ENCODE data around the gene LGI4.
"Not testable (repeated sequence)": the region's sequence is repeated elsewhere in the genome, so short reads cannot be mapped to it uniquely, and the experiment has no call there.

Gene LGI4

DNA sequence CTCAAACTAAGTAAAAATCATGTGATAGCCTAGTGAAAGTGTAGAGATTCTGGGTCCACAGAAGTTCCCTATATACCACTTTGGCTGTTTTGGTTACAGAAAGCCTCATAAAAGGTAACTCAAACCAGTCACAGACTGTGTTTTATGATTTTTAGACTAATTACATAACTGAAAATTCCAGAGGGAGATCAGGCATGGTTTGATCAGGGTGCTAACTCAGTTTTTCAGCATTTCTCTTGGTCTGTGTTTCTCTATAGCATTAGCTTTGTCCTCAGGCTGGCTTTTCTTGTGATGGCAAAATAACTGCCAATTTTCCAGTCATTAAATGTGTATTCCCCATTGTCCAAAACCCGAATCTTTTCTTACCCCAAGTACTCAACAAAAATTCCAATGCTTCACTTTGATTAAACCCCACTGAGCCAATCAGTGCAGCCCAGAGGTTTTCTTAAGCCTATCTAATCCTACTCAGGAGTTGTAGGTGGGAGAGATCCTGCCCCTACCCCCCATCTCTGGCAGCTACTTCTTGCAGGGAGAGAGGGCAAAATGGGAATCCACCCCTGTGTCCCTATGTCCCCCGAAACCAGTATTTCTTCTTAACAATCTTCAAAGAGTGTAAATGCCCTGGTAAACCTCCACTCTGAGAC, 27.8 kb downstream of the LGI4 start:
- DNase-seq (ENCODE audit: low read depth, low spot score), result no peak

DNA sequence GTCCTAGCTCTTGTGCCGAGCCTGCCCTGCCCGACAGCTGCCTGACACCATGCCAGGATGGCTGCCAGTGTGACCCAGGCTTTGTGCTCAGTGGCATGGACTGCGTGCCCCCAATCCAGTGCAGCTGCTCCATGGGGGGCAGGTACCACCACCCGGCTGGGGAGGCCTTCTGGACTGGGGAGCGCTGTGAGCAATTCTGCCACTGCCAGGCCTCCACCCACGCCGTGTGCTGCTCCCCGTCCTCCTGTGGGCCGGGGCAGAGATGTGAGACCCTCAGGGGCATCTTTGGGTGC, 28.6 kb downstream of the LGI4 start:
- no peak for DNase-seq (ENCODE audit: low read depth, low spot score)

DNA sequence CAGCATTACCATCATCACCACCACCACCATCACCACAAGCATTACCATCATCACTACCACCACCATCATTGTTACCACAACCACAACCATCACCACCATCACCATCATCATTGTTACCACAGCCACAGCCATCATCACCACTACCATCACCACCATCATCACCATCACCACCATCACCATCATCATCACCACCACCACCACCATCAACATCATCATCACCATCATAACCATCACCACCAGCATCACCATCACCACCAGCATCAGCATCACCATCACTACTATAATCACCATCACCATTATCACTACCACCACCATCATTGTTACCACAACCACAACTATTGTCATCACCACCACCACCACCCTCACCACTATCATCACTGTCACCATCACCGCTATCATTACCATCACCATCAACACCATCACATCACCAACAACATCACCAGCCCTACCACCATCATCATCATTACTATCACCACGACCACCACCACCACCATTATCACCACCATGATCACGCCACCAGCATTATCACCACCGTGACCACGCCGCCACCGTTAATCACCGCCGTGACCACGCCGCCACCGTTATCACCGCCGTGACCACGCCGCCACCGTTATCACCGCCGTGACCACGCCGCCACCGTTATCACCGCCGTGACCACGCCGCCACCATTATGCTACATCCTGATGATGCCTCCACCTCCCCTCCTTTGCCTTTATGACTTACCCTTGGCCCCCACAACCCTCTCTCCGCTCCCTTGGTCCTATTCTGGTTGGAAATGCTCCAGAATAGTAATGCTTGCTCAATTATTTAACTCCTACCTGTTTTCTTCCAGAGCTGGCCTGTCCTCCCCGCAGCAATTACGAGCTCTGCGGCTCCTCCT, 29.2 kb downstream of the LGI4 start:
- no peak for DNase-seq (ENCODE audit: low read depth, low spot score)

DNA sequence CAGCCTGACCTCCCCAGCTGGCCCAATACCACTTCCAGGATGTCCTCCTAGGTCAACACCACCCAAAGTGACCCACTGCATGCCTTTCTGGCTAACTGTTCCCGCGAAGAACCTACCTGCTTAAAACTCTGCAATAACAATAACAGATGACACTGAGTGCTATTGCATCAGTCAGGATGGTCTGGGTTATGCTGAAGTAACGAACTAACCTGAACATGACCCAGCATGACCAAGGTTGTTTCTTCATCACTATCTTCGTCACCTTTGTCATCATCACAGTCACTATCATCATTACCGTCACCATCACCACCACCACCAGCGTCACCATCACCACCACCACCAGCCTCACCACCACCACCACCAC, 29.8 kb downstream of the LGI4 start:
- no peak for DNase-seq (ENCODE audit: low read depth, low spot score)

DNA sequence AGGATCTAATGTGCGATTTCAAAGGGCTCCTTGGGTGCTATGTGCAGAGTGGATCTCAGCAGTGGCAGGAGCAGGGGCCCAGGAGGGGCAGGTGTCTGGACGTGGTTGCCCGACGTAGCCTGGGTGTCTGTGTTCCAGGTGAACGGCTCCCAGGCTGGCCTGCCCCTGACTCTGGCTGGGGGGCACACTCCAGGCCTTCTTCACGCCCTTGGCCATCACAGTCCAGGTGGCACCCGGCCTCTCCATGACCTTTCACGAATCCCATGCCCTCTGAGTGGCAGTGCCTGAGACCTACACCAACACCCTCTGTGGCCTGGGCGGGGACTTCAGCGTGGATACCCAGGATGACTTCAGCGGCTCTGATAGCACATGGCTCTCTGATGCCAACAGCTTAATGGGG, 30.5 kb downstream of the LGI4 start:
- DNase-seq (ENCODE audit: low read depth, low spot score), result no peak

DNA sequence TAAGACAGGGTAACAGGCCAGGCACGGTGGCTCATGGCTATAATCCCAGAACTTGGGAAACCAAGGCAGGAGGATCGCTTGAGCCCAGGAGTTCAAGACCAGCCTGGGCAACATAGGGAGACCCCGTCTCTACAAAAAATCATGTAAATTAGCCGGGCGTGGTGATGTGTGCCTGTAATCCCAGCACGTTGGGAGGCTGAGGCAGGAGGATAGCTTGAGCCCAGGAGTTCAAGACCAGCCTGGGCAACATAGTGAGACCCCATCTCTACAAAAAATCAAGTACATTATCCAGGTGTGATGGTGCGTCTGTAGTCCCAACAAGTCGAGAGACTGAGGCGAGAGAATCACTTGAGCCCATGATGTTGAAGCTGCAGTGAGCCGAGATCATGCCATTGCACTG, 31.2 kb downstream of the LGI4 start:
- DNase-seq (ENCODE audit: low read depth, low spot score), result not testable (repeated sequence)

DNA sequence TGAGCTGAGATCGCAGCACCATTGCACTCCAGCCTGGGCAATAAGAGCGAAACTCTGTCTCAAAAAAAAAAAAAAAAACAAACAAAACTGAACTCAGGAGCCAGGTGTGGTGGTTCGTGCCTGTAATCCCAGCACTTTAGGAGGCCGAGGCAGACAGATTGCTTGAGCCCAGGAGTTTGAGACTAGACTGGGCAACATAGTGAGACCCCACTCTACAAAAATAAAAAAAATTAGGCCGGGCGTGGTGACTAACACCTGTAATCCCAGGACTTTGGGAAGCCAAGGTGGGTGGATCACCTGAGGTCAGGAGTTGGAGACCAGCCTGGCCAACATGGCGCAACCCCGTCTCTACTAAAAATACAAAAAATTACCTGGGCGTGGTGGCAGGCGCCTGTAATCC, 32.9 kb downstream of the LGI4 start:
- DNase-seq (ENCODE audit: low read depth, low spot score), result not testable (repeated sequence)

DNA sequence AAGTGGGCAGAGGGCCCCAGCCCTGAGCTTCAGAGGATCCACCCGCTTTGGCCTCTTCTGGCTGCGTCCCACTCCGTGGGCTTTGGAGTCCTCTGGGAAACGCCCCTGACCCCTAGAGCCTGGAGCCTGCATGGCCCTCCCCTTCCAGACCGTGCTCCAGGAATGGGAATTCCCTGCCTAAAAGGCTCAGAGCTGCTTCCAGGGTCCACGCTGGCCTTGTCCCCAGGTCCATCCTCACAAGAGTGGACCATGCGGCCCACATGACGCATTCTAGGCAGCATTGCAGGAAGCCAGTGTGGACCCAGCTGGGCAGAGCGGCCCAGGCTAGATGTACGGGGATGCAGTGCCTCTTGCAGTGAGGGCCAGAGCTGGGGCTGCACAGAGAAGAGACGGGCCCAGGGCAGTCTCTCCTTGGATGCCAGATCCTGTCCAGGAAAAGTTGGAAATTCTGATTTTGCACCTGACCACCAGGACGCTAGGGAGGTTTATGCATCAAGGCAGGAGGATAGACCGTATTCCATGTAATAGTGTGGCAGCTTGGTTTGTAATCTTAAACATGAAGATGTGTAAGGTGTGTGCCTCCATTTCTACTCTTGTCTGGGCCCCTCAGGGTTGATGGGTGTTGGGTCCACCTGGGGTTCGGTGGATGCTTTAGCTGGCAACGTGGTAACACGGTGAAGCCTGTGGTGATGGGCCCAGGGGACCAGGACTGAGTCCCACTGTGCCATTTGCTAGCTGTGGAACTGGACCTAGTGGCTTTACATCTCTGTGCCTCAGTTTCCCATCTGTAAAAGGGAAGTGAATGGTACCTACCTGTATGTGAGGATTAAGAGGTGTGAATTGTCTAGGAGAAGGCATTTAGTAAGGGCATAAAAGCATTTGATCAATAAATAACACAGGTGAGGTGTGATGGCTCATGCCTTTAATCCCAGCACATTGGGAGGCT, 34.0 kb downstream of the LGI4 start:
- no peak for DNase-seq (ENCODE audit: low read depth, low spot score)

DNA sequence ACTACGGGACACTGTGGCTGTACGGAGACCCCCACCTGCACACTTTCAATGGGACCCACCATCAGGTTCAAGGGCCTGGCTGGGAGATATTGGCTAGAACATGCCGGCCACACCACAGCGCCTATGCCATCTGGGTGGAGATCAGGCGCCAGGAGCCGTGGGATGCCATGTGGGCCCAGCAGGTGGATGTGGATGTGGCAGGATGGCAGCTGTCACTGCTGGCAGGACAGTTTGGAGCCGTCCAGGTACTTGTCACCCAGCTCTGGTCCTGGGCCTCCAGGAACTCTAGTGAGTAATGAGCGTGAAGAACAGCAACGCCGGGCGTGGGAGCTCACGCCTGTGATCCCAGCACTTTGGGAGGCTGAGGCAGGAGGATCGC, 35.0 kb downstream of the LGI4 start:
- DNase-seq (ENCODE audit: low read depth, low spot score), result no peak

DNA sequence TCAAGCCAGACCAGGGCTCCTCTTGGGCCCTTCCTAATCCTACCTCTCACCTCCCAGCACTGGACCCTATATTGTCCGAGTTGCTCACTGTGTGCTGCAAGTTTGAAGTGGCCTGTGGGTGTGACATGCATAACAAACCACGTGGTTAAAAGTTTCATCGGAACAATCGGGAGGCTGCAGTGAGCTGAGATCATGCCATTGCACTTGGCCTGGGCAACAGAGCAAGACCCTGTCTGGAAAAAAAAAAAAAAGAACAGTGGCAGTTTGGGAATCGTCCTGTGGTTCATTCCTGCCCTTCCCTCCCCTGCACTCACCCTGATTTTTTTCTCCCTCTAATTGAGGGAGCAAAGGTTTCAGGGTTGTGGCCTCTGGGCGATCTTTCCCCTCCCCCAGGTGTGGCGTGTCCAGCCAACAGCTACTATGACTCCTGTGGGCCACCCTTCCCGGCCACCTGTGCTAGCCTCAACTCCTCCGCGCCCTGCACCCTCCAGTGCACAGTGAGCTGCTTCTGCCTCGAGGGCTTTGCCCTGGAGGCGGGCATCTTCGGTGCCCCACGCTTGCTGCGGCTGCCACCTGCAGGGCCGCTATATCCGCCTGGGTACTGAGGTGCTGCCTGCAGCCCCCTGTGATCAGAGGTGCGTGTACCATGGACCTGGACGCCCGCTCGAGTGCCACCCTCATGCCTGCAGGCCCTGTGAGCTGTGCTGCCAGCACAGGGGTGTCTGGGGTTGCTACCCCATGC, 35.5 kb downstream of the LGI4 start:
- DNase-seq (ENCODE audit: low read depth, low spot score), result no peak

DNA sequence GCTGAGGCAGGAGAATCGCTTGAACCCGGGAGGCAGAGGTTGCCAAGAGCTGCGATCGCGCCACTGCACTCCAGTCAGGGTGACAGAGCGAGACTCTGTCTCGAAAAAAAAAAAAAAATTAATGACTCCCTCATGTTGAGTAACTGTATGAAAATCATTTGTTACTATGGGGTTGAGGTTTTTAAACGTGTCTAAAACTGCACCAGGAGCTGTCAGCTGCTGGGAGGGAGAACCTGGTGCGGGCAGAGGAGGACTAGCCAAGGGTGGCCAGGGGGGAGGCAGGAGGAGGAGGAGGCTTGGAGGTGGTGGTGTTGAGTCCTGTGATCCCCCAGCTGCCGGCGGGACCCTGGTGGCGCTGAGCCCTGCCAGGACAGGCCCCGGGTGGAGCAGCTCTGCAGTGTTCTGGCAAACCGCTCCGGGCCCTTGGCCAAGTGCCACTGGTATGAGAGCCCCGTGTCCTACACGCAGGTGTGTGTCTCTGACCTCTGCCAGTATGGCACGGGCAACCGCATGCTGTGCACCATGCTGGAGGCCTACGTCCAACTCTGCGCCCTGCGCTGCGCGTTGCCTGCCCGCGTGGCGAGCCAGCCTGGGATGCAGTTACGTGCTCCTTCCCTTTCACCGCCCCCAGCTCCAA, 36.3 kb downstream of the LGI4 start:
- DNase-seq (ENCODE audit: low read depth, low spot score), result no peak

DNA sequence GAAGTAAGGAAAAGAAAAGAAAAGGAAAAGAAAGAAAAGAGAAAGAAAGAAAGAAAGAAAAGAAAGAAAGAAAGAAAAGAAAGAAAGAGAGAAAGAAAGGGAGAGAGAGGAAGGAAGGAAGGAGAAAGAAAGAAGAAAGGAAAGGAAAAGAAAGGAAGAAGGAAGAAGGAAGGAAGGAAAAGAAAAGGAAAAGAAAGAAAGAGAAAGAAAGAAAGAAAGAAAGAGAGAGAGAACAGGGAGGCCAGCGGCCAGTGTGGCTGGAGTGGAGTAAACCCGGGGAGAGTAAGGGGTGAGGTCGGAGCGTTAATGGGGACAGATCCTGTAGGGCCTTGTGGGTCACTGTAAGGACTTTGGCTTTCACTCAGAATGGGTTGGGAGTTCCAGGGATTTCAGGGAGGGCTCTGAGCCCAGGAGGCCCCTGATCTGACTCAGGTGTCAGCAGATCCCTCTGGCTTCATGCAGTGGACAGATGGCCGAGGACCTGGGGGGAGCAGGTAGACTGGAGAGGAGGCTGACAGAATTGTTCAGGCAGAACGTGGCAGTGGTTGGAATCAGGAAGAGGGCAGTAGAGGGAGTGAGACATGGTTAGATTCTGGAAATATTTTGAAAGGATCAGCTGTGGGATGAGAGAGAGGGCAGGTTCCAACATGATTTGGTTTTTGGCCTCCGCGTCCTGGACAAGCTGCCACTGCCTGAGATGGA, 39.0 kb downstream of the LGI4 start:
- DNase-seq (ENCODE audit: low read depth, low spot score), result no peak

DNA sequence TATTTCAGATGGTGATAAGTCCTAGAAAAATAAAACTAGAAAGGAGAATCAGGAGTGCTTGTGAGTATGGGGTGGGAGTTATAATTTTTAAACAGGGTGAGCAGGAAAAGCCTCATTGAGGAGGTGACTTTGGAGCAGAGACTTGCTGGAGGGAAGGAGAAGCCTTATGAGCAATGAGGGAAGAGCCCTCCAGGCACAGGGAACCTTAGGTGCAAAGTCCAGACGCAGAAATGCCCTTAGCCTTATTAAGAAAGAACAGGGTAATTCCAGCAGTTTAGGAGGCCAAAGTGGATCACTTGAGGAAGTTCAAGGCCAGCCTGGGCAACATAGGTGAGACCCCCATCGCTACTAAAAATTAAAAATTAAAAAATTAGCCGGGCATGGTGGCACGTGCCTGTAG, 40.2 kb downstream of the LGI4 start:
- DNase-seq (ENCODE audit: low read depth, low spot score), result no peak

DNA sequence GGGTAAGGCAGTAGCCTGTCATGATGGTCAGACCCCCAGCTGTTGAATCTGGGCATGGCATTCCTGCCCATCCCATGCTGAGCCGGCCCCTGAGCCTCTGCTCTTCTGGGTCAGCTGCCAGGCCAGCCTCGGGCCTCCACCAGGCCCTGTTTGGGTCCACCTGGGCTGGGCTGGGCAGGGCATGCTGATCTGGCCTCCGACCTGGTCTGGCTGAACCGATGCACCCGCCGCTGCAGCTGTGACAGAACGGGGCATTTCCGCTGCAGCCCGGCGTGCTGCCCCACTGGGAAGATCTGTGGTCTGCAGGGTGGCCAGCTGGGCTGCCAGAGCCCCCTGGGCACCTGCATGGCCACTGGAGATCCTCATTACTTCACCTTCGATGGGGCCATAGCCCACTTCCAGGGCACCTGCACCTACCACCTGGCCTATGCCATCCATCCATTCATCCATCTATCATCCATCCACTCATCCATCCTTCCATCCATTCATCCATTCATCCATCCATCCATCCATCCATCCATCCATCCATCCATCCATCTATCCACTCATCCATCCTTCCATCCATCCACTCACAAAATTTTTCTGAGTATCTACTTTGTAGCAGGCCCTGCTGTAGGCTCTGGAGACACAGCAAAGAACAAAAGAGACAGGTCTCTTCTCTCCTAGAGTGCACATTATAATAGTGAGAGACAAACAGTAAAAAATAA, 40.8 kb downstream of the LGI4 start:
- no peak for DNase-seq (ENCODE audit: low read depth, low spot score)

DNA sequence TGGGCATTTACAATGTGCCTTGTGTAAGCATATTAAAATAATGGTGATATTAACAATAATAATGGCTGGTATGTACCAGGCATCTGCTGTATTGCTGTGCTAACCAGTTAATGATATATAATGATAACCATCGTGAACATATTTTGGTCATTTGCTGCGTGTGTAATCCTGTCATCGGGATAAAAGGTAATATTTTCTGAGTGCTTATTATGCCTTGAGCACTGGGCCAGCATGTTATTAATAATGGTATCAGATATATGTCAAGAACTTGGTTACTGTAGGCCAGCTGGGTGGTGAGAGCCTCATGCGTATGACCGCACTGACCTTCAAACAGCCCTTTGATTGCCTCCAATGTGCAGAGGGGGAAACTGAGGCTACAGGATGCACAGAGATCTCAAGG, 41.4 kb downstream of the LGI4 start:
- DNase-seq (ENCODE audit: low read depth, low spot score), result no peak

DNA sequence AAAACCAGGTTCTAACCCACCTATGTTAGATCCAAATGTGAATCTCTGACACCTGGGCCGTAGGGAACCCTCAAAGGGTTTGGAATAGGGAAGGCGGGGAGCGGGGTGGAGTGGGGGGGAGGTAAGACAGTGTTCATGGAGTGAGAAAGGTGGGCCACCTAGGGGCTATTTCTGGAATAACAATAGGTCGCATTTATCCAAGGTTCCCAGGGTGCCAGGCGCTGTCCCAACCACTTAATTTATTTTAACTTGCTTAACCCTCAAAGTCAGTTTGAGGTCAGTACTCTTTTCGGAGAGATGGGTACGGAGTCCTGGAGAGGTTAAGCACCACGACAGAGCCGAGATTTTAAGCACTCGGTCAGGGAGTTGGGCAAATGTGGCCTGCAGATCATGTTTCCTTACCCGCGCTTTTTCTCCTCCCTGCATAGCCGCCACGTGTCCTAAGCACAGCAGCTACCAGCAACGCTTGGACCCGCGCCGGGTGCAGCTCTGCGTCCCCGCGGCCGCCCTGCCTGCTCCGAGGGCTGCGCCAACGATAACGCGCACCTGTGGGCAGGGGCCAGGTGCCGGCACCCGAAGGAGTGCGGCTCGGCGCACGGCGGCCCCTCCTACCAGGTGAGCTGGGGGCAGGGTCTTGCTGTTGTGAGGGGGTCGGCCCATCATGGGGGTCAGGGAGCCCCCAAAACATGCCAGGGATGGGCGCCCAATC, 44.2 kb downstream of the LGI4 start:
- peak; percentile 11 for DNase-seq (ENCODE audit: low read depth, low spot score)

DNA sequence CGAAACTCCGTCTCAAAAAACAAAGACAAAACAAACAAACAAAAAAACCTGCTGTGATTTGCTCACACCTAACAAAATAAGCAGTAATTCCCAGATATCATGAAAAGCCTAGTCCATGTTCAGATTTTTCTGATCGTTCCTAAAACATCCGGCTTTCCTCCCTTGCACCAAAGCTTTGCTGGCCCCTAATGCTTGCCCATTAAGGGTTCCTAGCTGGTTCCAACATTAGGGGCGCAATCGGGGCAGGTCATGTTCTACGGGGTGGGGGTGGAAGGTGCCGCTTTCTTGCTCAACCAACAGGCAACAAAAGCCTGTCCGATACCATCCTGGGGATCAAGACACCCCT, 44.7 kb downstream of the LGI4 start:
- DNase-seq (ENCODE audit: low read depth, low spot score), result no peak

DNA sequence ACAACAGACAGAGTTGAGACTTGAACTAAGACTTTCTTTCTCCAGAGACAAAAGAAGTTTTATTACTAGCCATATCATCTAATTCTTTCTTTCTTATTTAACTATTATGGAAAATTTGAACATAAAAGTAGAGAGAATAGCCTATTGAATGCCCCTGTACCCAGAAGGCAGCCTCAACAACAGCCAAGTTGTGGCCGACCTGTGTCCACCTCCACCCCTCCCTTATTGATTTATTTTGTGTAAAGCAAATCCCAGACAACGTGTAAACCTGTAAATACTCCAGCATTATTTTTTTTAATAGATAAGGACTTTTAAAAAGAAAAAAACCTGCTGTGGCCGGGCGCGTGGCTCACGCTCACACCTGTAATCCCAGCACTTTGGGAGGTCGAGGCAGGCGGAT, 45.3 kb downstream of the LGI4 start:
- no peak for DNase-seq (ENCODE audit: low read depth, low spot score)

DNA sequence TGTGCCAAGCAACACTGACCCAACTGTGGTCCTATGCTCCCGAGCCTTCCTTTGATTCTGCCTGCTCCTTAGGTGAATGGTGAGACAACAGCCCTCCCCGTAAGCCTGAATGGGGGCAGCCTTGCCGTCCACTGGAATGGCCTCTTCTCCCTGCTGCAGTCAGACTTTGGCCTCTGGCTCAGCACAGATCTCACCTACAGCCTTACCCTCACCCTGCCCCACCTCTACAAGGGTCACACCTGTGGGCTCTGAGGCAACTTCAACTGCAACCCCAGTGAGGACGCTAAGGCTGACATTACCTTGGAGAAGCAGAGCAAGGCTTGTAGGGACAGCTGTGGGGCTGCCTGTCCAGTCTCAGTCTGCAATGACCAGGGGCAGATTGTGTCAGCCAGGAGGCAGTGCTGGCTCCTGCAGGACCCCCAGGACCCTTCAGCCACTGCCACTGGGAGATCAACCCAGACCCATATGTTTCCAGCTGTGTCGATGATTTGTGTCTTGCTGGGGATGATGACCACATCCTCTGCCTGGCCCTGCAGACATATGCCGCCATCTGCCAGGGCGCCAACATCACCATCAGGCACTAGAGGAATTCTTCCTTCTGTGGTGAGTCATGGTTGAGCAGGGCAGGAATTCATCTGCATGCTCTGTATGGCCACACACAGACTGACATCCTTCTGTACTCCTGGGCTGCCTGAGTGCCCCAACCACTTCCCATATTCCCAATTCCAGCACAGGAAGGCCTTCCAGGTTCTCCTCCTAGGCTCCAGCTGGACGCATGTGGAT, 46.5 kb downstream of the LGI4 start:
- no peak for DNase-seq (ENCODE audit: low read depth, low spot score)
